Gastrocnemius medialis (tissue), 4 donors: ENCODE measurements around the gene STYK1. TPM values are rescaled to one million over a fixed set of nuclear protein-coding genes. Genes with fewer than 3 reads are reported as not detected.

Experiments
- ATAC-seq, 2 donors: fragments of 150-250 bp; one replicate each; pipeline ENCODE4 v1.9.1; 2016
- DNase-seq, 2 donors: peaks; one replicate each; pipeline ENCODE4 v3.0.0-alpha.2; 2019
- H3K27ac ChIP-seq, 4 donors: fragments of 200-600 bp; sonication (generic); 1 replicate in 1 of 4; 2 replicates in 3 of 4; pipeline ENCODE4 v1.5.1; 2016 to 2018; ENCODE audit warnings: mild to moderate bottlenecking in 2 of 4, moderate library complexity in 1 of 4
- H3K27me3 ChIP-seq, 3 donors: fragments of 200-600 bp; sonication (generic) in 2 of 3; 1 replicate in 1 of 3; 2 replicates in 2 of 3; pipeline versions ENCODE4 v1.5.1 to v1.6.0; 2016 to 2019; ENCODE audit warnings: mild to moderate bottlenecking in 1 of 3, moderate library complexity in 1 of 3
- H3K36me3 ChIP-seq, 2 donors: fragments of 200-600 bp; sonication (generic) in 1 of 2; one replicate each; pipeline ENCODE4 v1.5.1; 2017 to 2018
- H3K4me1 ChIP-seq, 2 donors: fragments of 200-600 bp; sonication (generic) in 1 of 2; one replicate each; pipeline ENCODE4 v1.5.1; 2016 to 2017; ENCODE audit warnings: mild to moderate bottlenecking in 2 of 2
- H3K4me3 ChIP-seq, 4 donors: fragments of 200-600 bp; sonication (generic) in 3 of 4; 1 replicate in 1 of 4; 2 replicates in 3 of 4; pipeline ENCODE4 v1.5.1; 2016 to 2019; ENCODE audit warnings: mild to moderate bottlenecking in 2 of 4
- H3K9me3 ChIP-seq, 3 donors: fragments of 200-600 bp; sonication (generic) in 2 of 3; 1 replicate in 1 of 3; 2 replicates in 2 of 3; pipeline ENCODE4 v1.5.1; 2016 to 2019
- POLR2A ChIP-seq, 2 donors: fragments of 450-650 bp; IDR thresholded peaks; one replicate each; pipeline ENCODE4 v1.6.1; 2017; ENCODE audit warnings: antibody characterized with exemption in 2 of 2, mild to moderate bottlenecking in 2 of 2, moderate library complexity in 2 of 2
- in situ Hi-C, 4 donors: fragments of 200-750 bp; cut with MboI; loops; one replicate each; pipeline versions ENCODE4 v1.15.0 to v1.8.0; 2017; ENCODE audit warnings: low sequenced_read_pairs in 4 of 4
- intact Hi-C: fragments of 100-400 bp; cut with DNase I; formaldehyde crosslinking; loops from one replicate; pipeline ENCODE4 v1.15.1; 2023; ENCODE audit warnings: low total_unique reads
- total RNA-seq, 4 donors: library from RNA; depleted of rRNA; stranded (reverse); fragments of >200 nt; gene quantifications; one replicate each; pipeline versions ENCODE4 v1.1.0 to v1.2.3, GENCODE V29; 2016
- TF ChIP-seq, protein P1 (sequence below), 5 experiments: fragments of 450-650 bp in 3 of 5; fragments of 200-600 bp in 2 of 5; sonication (generic) in 2 of 5; IDR thresholded peaks in 4 of 5; conservative IDR thresholded peaks in 1 of 5; 1 replicate in 4 of 5; 2 replicates in 1 of 5; pipeline ENCODE4 v1.5.1; 2016 to 2019; ENCODE audit warnings: antibody characterized with exemption in 5 of 5, mild to moderate bottlenecking in 3 of 5, moderate library complexity in 3 of 5

STYK1 gene
- total RNA-seq, 4 donors from 2014 or later: 0.12 TPM; not detected in 3

DNA sequence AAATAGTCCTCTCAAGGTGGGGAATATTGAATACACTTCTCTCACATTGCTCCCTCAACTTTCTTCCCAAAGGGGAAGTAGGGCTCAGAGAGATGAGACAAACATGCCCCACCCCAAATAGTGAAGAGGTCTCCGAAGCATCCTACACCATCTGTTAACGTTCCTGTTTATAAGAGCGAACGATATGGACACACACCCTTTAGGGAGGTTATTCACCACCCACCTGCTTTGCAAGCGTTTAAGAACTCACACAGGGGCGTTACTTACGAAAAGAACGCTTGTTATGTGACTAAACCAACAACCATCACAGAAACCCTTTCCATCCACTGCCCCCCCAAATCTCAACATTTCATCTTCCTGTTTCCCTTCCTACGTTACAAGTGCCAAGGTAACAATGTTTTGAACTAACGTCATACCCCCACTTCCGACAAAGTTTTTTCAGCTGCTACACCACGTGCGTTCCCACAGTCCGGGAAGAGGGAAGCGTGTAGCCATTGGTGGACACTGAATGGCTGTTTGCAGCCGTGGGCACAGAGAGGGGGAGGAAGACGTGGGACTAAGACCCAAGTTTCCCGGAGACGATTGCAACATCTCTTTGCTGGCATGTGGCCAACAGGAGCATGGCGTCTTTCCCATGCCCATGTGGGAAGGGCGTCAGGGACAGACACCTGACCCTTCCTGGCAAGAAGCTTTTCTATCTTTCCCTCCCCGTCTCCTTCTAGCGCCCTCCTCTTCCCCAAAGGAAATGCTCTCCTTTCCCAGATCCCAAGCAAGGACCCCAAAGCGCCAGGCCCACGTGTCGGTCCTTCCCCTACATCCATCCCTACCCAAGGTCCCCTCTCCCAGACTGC is 48.0 kb upstream of the STYK1 start:
- H3K4me1 ChIP-seq: peaks cover 14 to 30% of the 10 kb centered on the region in 2 donors
- in situ Hi-C loops: loop anchor here in 3 of 4 donors (5.0 to 25.0 kb wide), 3 partner anchors 510 to 1065 kb away; partner anchors contain the start of gene GABARAPL1 (in 3 of the 3)

GRCh38 chr12:10720974-10721650 is 47.3 kb upstream of the STYK1 start:
- Histone ChIP-seq H3K36me3 (peaks cover 0 to 14% of the 10 kb centered on the region in 2 donors), H3K4me3 (peak overlapping the region; percentile 83 to 99 (median 88)), H3K27ac (peak overlapping the region; percentile 97 to 100 (median 98)), H3K27me3 (no peaks in the 10 kb centered on the region), H3K9me3 (no peaks in the 10 kb centered on the region), H3K4me1 (peaks cover 14 to 35% of the 10 kb centered on the region in 2 donors)
- peak in 1 of 2 donors; percentile 26 for DNase-seq
- TF ChIP-seq, protein P1, sequence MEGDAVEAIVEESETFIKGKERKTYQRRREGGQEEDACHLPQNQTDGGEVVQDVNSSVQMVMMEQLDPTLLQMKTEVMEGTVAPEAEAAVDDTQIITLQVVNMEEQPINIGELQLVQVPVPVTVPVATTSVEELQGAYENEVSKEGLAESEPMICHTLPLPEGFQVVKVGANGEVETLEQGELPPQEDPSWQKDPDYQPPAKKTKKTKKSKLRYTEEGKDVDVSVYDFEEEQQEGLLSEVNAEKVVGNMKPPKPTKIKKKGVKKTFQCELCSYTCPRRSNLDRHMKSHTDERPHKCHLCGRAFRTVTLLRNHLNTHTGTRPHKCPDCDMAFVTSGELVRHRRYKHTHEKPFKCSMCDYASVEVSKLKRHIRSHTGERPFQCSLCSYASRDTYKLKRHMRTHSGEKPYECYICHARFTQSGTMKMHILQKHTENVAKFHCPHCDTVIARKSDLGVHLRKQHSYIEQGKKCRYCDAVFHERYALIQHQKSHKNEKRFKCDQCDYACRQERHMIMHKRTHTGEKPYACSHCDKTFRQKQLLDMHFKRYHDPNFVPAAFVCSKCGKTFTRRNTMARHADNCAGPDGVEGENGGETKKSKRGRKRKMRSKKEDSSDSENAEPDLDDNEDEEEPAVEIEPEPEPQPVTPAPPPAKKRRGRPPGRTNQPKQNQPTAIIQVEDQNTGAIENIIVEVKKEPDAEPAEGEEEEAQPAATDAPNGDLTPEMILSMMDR (IDR thresholded peaks at IDR 0.05 in 4 of 5, conservative IDR thresholded peaks at IDR 0.05 in 1 of 5): no peak
- TF ChIP-seq POLR2A (IDR thresholded peaks at IDR 0.05): peak in 1 of 2 donors; percentile 34
- in situ Hi-C loops: loop anchor here in 3 of 4 donors (5.0 to 25.0 kb wide), 3 partner anchors 509 to 1066 kb away; partner anchors contain the start of gene GABARAPL1 (in 3 of the 3)
- intact Hi-C loops: loop anchor here (5.0 to 10.0 kb wide), 6 partner anchors 106 to 1996 kb away; partner anchors contain the start of genes BORCS5, CDKN1B, ETV6 and MAGOHB
- ATAC-seq: peak in 1 of 2 donors; percentile 15

More for the DNA sequence above, 48.0 kb upstream of the STYK1 start:
- intact Hi-C loops: loop anchor here (1.0 to 10.0 kb wide), 7 partner anchors 107 to 1995 kb away; partner anchors contain the start of genes BORCS5, CDKN1B, ETV6 and GABARAPL1
- no peaks in the 10 kb centered on the region for H3K9me3 ChIP-seq
- H3K27me3 ChIP-seq: no peaks in the 10 kb centered on the region
- H3K36me3 ChIP-seq: peaks cover 0 to 9% of the 10 kb centered on the region in 2 donors
- peak; percentile 72 to 86 for TF ChIP-seq POLR2A (IDR thresholded peaks at IDR 0.05)
- TF ChIP-seq, protein P1 (IDR thresholded peaks at IDR 0.05 in 4 of 5, conservative IDR thresholded peaks at IDR 0.05 in 1 of 5): no peak
- DNase-seq (peak; percentile 98 to 99), ATAC-seq (peak; percentile 69 to 72)
- peak overlapping the region; percentile 97 to 100 (median 98) for H3K27ac ChIP-seq
- H3K4me3 ChIP-seq: peak overlapping the region; percentile 83 to 99 (median 88)

DNA sequence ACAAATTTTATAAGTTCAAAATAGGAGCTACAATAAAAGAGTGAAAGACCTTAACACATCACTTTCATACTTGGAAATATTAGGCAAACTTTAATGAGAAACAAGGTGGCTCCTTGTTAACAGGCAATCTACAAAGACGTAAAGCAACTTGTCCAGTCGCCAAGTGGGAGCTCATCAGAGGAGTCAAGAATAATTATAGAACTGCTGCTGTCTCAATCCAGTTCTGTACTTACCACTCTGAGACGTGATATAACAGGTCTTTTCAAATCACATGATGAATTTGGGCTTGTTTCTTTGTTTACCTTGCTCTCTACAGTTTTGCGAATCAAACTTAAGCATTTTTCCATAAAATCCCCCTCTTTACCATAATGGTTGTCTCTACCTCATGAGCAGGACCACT is 45.6 kb upstream of the STYK1 start:
- Histone ChIP-seq H3K4me1 (peaks cover 29 to 49% of the 10 kb centered on the region in 2 donors), H3K36me3 (peaks cover 0 to 30% of the 10 kb centered on the region in 2 donors), H3K27me3 (no peaks in the 10 kb centered on the region), H3K4me3 (peak overlapping the region; percentile 83 to 99 (median 88)), H3K9me3 (no peaks in the 10 kb centered on the region), H3K27ac (peak overlapping the region; percentile 97 to 100 (median 98))
- TF ChIP-seq POLR2A (IDR thresholded peaks at IDR 0.05): peak; percentile 71 to 86
- TF ChIP-seq, protein P1 (IDR thresholded peaks at IDR 0.05 in 4 of 5, conservative IDR thresholded peaks at IDR 0.05 in 1 of 5): no peak
- DNase-seq: peak; percentile 79 to 83
- intact Hi-C loops: loop anchor here (2.0 to 5.0 kb wide), 2 partner anchors 15 to 1843 kb away; partner anchors contain the start of gene DUSP16
- peak; percentile 20 to 27 for ATAC-seq
- in situ Hi-C loops: loop anchor here in 2 of 4 donors (25.0 kb wide), 2 partner anchors 507 to 1068 kb away; partner anchors contain the start of gene GABARAPL1 (in 2 of the 2)

DNA sequence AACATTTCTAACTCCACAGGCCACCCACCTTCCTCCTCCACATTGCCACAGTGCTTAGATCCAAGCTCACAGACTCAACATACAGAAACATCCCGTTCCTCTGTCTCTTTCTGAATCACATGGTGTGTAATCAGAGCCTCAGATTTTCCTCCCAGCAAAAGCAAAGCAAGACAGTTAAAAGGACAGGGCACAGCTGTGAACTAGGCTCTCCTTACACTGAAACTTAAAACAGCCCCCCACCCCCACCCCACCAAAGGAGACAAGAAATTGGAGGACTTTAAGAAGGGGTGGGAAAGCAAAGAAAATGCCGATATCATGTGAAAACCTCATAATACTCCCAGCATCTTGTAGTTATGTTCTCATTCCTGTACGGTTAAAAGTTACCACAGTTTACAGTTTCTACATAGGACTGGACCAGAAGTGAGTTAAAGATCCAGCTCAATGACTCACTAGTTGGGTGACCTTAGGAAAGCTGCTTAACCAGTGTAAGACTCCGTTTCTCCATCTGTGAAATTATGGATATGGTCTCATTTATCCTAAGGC is 44.5 kb upstream of the STYK1 start:
- H3K27ac ChIP-seq: peak overlapping the region; percentile 97 to 100 (median 98)
- H3K9me3 ChIP-seq: no peaks in the 10 kb centered on the region
- peak; percentile 39 to 60 for ATAC-seq
- H3K4me3 ChIP-seq: peak overlapping the region; percentile 83 to 99 (median 88)
- peak; percentile 69 to 72 for DNase-seq
- in situ Hi-C loops: loop anchor here in 2 of 4 donors (25.0 kb wide), 2 partner anchors 506 to 1069 kb away; partner anchors contain the start of gene GABARAPL1 (in 2 of the 2)
- peaks cover 6 to 42% of the 10 kb centered on the region in 2 donors for H3K36me3 ChIP-seq
- peaks cover 33 to 53% of the 10 kb centered on the region in 2 donors for H3K4me1 ChIP-seq
- TF ChIP-seq POLR2A (IDR thresholded peaks at IDR 0.05): peak; percentile 86 to 96
- TF ChIP-seq, protein P1 (IDR thresholded peaks at IDR 0.05 in 4 of 5, conservative IDR thresholded peaks at IDR 0.05 in 1 of 5): no peak
- H3K27me3 ChIP-seq: no peaks in the 10 kb centered on the region
- intact Hi-C loops: loop anchor here (1.0 to 5.0 kb wide), 3 partner anchors 14 to 1844 kb away; partner anchors contain the start of gene DUSP16
